Activated naive CD4-positive, alpha-beta T cell treated with anti-CD3 and anti-CD28 coated beads, Interleukin-2, amount 10 ng/mL, durations not matched to agents 7 days and 5 days (primary cell): ENCODE results near the gene TUBB2B.

Experiments used
- CTCF ChIA-PET: fragments of 350-600 bp; sonication (Branson Sonifier 250); formaldehyde crosslinking; loops from one replicate; lab custom pipeline; 2021; ENCODE audit warnings: antibody characterized with exemption; lab: Charles Lee
- DNase-seq: peaks from one replicate; pipeline ENCODE4 v3.0.0-alpha.2; 2020
- H3K27ac Mint-ChIP-seq: one replicate; pipeline ENCODE4 v1.8.0; 2021; ENCODE audit warnings: mild to moderate bottlenecking, moderate library complexity, mixed read lengths
- H3K27me3 Mint-ChIP-seq: one replicate; pipeline ENCODE4 v1.8.0; 2021; ENCODE audit warnings: mild to moderate bottlenecking, mixed read lengths
- H3K36me3 Mint-ChIP-seq: one replicate; pipeline ENCODE4 v1.8.0; 2021; ENCODE audit warnings: mixed read lengths
- H3K4me1 Mint-ChIP-seq: one replicate; pipeline ENCODE4 v1.8.0; 2021; ENCODE audit warnings: mixed read lengths
- H3K4me3 Mint-ChIP-seq: one replicate; pipeline ENCODE4 v1.8.0; 2021; ENCODE audit warnings: mild to moderate bottlenecking, moderate library complexity, mixed read lengths
- H3K9me3 Mint-ChIP-seq: one replicate; pipeline ENCODE4 v1.8.0; 2021; ENCODE audit warnings: mixed read lengths

The TUBB2B gene

DNA sequence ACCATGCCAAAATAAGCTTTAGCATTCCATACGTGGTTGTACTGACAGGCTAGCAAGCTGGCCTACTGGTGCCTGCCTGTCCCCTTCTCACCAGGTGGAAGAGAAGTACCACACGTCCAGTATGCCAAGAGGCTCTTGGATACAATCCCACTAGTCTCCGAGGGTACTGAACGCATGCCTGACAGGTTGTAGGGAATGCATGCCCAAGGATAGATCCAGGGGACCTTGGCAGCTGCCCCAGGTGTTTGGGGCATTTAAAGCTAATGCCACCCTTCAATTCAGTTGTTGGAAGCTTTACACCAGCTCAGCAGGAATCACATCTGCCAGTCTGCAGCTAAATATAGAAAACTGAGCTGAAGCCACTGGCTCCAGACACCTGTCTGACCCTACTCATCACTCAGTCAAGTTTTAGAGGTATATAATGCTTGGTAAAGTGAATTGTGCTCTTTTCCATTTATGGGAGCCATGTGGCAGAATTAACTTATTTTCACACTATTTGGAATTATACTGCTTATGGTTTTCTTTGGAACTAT, 4.9 kb downstream of the TUBB2B start:
- Mint-ChIP-seq H3K36me3 (no peaks in the 10 kb centered on the region), H3K4me1 (peaks cover 8% of the 10 kb centered on the region), H3K4me3 (no peak overlapping the region), H3K27ac (no peak overlapping the region), H3K9me3 (peaks cover 4% of the 10 kb centered on the region), H3K27me3 (peaks cover 61% of the 10 kb centered on the region)
- CTCF ChIA-PET, result interaction anchor here (0.5 kb wide), 1 partner anchor 96 kb away, joined by 3 read pairs; no protein-coding TSS in a partner anchor
- no peak for DNase-seq

DNA sequence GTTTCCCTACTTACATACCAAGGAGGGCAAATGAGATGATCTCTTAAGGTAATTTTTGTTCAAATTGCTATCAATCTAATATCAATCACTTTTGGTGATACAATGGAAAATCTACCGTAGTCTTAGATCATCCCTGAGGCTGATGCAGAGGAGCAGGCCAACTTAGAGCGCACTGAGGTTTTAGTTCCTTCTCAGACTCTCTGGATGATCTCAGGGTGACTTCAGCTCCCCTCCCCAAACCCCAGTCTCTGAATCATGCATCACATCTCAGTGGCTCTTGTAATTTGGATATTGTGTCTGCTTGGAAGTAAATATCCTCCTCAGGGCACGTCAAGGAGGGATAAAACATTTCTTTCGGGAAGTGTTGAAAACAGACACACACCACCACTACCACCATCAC, 5.9 kb downstream of the TUBB2B start:
- Mint-ChIP-seq H3K4me1 (peaks cover 2% of the 10 kb centered on the region), H3K36me3 (no peaks in the 10 kb centered on the region), H3K4me3 (no peak overlapping the region), H3K27me3 (peaks cover 61% of the 10 kb centered on the region), H3K9me3 (peaks cover 4% of the 10 kb centered on the region), H3K27ac (no peak overlapping the region)
- DNase-seq, result no peak
- CTCF ChIA-PET, result no interaction called here

DNA sequence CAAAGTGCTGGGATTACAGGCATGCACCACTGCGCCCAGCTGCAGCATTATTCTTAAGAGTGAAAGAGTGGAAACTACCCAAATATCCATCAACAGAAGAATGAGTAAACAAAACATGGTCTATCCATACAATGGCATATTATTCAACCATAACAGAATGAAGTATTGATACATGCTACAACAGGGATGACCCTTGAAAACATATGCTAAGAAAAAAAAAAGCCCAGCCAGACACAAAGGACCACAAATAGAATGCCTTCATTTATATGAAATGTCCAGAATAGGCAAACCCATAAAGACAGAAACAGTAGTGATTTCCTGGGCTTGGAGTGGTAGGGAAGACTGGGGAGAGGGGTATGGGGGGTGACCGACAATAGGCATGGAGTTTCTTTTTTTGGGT, 7.1 kb downstream of the TUBB2B start:
- CTCF ChIA-PET, result no interaction called here
- H3K9me3 Mint-ChIP-seq, result peaks cover 4% of the 10 kb centered on the region

DNA sequence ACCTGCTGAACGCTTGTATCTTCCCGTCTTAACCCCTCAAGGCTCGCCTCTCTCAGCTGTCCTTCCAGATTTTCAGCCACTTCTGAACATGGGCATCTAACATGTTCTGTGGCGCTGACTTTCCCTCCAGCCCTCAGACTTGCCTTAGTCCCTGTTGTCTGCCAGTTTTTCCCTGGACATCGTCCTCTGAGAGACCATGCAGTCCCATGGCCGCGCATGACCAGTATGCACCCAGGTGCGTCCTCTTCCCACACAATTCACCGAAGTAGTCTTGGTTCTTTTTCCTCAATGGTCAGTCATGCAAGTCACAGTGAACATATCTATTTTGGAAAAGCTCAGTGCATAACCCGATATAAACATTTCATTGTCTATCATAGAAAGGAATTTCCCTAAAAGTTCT, 9.2 kb downstream of the TUBB2B start:
- DNase-seq, result no peak
- H3K27me3 Mint-ChIP-seq, result peaks cover 46% of the 10 kb centered on the region
- no peaks in the 10 kb centered on the region for H3K36me3 Mint-ChIP-seq
- CTCF ChIA-PET, result no interaction called here
- H3K9me3 Mint-ChIP-seq, result peaks cover 4% of the 10 kb centered on the region
- no peak overlapping the region for H3K4me3 Mint-ChIP-seq
- H3K27ac Mint-ChIP-seq, result no peak overlapping the region
- H3K4me1 Mint-ChIP-seq, result no peaks in the 10 kb centered on the region

More for the DNA sequence above, 7.1 kb downstream of the TUBB2B start:
- DNase-seq, result no peak
- H3K4me1 Mint-ChIP-seq, result no peaks in the 10 kb centered on the region
- H3K27ac Mint-ChIP-seq, result no peak overlapping the region
- H3K36me3 Mint-ChIP-seq, result no peaks in the 10 kb centered on the region
- H3K4me3 Mint-ChIP-seq, result no peak overlapping the region
- peaks cover 55% of the 10 kb centered on the region for H3K27me3 Mint-ChIP-seq

DNA sequence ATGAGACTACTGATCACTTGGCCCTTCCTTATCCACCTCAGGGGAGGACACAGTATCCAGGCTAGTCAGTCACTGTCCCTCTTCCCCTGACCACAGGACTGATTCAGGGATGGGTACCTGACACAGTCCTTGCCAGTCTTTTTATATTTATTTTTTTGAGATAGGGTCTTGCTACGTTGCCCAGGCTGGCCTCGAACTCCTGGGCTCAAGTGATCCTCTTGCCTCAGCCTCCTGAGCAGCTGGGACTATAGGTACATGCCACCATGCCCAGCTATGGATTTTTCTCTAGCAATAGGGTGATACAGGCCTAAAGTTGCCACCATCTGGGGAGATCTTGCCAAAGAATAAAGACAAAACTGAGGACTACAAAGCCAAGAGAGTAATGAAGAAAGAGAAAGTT, 10.2 kb downstream of the TUBB2B start:
- Mint-ChIP-seq H3K4me3 (no peak overlapping the region), H3K36me3 (no peaks in the 10 kb centered on the region), H3K27ac (no peak overlapping the region), H3K4me1 (no peaks in the 10 kb centered on the region), H3K27me3 (peaks cover 47% of the 10 kb centered on the region), H3K9me3 (peaks cover 4% of the 10 kb centered on the region)
- DNase-seq, result no peak
- CTCF ChIA-PET, result no interaction called here

DNA sequence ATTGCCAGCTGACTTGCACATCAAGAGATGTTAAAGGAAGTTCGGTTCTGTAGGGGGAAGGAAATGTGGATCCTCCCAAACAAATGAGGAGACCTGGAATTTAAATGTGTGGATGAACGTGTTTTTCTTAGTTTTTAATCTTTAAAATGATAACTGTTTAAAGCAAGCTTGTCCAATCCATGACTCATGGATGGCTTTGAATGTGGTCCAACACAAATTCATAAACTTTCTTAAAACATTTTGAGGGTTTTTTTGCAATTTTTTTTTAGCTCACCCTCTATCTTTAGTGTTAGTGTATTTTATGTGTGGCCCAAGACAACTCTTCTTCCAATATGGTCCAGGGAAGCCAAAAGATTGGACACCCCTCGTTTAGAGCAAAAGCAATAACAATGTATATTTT, 12.6 kb downstream of the TUBB2B start:
- Mint-ChIP-seq H3K27me3 (peaks cover 57% of the 10 kb centered on the region), H3K9me3 (no peaks in the 10 kb centered on the region), H3K4me3 (no peak overlapping the region), H3K36me3 (no peaks in the 10 kb centered on the region), H3K4me1 (no peaks in the 10 kb centered on the region), H3K27ac (no peak overlapping the region)
- CTCF ChIA-PET, result no interaction called here
- no peak for DNase-seq

DNA sequence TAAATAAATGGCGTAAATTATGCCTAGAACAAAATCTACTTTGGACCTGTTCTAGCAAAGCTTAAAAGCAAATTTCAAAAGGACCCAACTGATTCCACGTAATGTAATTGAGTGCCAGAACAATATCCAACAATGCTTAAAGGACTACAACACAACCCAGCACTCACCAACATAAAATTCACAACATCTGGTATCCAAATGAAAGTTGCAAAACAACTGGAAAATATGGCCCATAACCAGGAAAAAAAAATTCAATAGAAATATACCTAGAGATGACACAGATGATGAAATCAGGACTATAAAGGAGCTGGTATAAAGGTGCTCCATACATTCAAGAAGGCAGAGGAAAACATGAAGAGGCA, 14.1 kb downstream of the TUBB2B start:
- H3K4me1 Mint-ChIP-seq, result peaks cover 8% of the 10 kb centered on the region

DNA sequence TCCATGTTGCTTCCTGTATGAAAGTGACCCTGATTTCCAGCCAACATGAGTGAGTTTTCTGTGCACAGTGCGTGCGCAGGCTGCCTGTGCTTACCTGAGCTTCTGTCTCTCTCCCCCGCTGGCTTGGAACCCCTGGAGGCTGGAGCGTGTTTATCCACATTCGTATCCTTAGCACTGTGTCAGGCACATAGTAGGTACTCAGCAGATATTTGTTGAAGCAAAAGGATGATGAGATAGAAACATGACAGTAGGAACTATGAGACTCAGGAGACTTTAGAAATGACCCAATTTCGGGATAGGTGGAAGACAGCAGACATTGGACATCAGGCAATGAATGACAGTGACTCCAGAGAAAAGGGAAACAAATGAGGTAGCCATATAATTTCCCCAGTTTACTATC, 15.2 kb downstream of the TUBB2B start:
- H3K27me3 Mint-ChIP-seq, result peaks cover 60% of the 10 kb centered on the region
- H3K4me3 Mint-ChIP-seq, result no peak overlapping the region
- H3K36me3 Mint-ChIP-seq, result no peaks in the 10 kb centered on the region
- H3K4me1 Mint-ChIP-seq, result peaks cover 8% of the 10 kb centered on the region
- no peak for DNase-seq
- CTCF ChIA-PET, result interaction anchor here (1.8 kb wide), 1 partner anchor 39 kb away, joined by 6 read pairs; no protein-coding TSS in a partner anchor
- H3K27ac Mint-ChIP-seq, result no peak overlapping the region
- H3K9me3 Mint-ChIP-seq, result no peaks in the 10 kb centered on the region

More for the DNA sequence above, 14.1 kb downstream of the TUBB2B start:
- peaks cover 57% of the 10 kb centered on the region for H3K27me3 Mint-ChIP-seq
- no peaks in the 10 kb centered on the region for H3K9me3 Mint-ChIP-seq
- no peak overlapping the region for H3K27ac Mint-ChIP-seq
- DNase-seq, result no peak
- H3K4me3 Mint-ChIP-seq, result no peak overlapping the region
- CTCF ChIA-PET, result no interaction called here
- no peaks in the 10 kb centered on the region for H3K36me3 Mint-ChIP-seq

DNA sequence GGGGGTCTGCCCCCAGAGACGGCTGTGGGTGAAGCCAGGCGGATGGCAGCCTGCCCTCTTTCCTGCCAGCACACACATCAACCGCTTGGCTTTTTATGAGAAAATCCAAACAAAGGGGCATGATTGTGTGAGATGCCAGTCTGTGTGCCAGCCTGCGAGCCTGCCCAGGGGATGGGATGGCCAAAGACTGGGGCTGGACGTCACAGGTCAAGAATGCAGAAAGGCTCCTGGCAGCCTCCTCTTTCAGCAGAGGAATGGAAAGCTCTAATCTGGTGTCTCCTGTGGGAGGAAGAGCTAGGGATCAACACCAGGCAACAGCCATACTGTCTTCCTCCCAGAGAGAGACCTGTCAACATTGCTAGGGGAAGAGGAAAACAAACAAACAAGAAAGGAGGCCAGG, 15.8 kb downstream of the TUBB2B start:
- Mint-ChIP-seq H3K4me3 (no peak overlapping the region), H3K36me3 (no peaks in the 10 kb centered on the region), H3K27ac (no peak overlapping the region), H3K4me1 (peaks cover 8% of the 10 kb centered on the region), H3K27me3 (peaks cover 57% of the 10 kb centered on the region), H3K9me3 (no peaks in the 10 kb centered on the region)
- CTCF ChIA-PET, result interaction anchor here (1.8 kb wide), 1 partner anchor 40 kb away, joined by 6 read pairs; no protein-coding TSS in a partner anchor
- no peak for DNase-seq

DNA sequence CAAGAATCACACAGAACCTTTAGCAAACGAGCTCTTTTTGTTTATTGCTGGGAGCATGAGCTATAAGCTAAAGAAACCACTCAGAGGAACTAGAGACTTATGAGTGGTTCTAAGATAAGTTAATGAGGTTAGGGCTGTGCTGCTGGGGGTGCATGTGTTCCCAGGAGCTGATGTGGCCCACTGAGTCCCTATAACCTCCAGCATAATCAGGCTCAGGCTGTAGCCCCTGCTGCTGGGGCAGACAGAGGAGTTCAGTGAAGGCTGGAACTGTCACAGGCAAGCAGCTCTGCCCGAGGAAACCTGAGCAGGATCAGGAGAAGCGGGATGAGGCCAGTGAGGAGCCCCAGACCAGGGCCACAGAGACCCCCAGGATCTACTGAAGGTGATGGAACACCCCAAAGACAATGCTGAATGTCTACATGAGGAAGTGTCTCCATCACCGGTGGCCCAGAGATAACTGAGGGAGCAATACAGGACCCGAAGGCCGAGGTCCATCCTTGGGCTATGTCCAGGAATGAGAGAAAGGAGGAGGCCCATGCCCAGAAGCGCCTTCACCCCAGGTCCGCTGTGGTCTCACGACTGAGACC, 17.3 kb downstream of the TUBB2B start:
- no peak overlapping the region for H3K4me3 Mint-ChIP-seq

DNA sequence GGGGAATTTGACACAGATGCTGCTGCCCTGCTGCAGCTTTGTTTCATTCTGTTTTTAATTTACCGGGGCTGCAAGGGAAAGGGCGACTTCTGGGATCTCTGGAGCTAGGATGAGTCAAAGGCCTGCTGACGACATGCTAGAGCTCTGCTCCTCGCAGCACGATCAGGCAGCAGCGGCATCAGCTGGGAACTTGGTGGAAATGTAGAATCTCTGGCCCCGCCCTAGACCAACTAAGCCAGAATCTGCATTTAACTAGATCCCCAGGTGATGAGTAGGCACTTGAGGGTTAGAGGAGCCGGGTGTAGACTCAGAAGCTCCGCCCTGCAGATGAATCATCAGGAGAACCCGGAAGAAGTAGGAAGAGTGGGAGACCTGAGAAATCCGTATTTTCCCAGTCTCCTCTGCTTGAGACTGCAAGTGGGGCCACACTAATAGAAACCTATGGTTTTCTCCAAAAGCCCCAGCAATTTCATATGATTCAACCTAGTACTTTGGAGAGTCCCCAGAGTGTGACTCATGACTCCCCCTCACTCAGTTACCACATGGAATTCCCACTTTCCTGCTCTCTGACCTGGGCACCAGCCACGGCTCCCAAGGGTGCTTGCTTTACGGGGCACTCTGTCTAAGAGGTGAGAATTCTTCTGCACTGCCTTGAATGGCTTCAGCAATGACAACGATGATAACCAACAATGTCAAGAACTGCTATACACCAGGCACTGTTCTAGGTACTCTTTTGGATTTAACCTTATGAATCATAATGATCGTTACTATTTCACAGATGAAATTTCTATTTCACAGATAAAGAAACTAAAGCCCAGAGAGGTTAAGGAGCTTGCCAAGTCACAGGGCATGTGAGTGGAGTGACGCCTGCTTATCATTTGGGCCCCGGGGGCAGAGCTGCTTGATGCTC, 18.1 kb downstream of the TUBB2B start:
- H3K9me3 Mint-ChIP-seq, result no peaks in the 10 kb centered on the region
- H3K27me3 Mint-ChIP-seq, result peaks cover 53% of the 10 kb centered on the region
- no peaks in the 10 kb centered on the region for H3K36me3 Mint-ChIP-seq
- no peak overlapping the region for H3K27ac Mint-ChIP-seq
- DNase-seq, result no peak
- CTCF ChIA-PET, result interaction anchor here (0.5 to 1.1 kb wide), 3 partner anchors 20 to 237 kb away, joined by 3 read pairs; no protein-coding TSS in a partner anchor
- H3K4me3 Mint-ChIP-seq, result no peak overlapping the region
- H3K4me1 Mint-ChIP-seq, result peaks cover 8% of the 10 kb centered on the region

More for the DNA sequence above, 17.3 kb downstream of the TUBB2B start:
- Mint-ChIP-seq H3K9me3 (no peaks in the 10 kb centered on the region), H3K4me1 (peaks cover 8% of the 10 kb centered on the region), H3K27ac (no peak overlapping the region), H3K36me3 (no peaks in the 10 kb centered on the region), H3K27me3 (peaks cover 50% of the 10 kb centered on the region)
- DNase-seq, result no peak
- CTCF ChIA-PET, result interaction anchor here (0.5 to 1.1 kb wide), 3 partner anchors 19 to 238 kb away, joined by 3 read pairs; no protein-coding TSS in a partner anchor

DNA sequence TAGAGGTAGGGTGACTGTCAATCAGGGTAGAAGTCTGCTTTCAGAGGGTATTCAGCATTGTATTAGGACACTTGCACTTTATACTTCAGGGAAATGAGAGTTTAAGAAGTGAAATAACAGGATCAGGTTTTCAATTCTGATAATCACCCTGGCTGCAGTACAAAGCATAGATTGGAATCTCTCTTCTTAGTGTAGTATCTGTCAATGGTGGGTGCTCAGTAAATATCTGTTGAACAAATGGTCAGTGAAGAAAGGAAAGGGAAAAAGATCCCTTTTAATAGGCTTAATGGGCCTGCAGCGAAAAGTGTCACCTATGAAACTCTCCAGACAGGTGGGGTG, 18.7 kb downstream of the TUBB2B start:
- no peaks in the 10 kb centered on the region for H3K9me3 Mint-ChIP-seq
- no peak overlapping the region for H3K27ac Mint-ChIP-seq
- peaks cover 8% of the 10 kb centered on the region for H3K4me1 Mint-ChIP-seq
- CTCF ChIA-PET, result no interaction called here
- H3K4me3 Mint-ChIP-seq, result no peak overlapping the region
- H3K27me3 Mint-ChIP-seq, result peaks cover 53% of the 10 kb centered on the region
- H3K36me3 Mint-ChIP-seq, result no peaks in the 10 kb centered on the region
- DNase-seq, result no peak

DNA sequence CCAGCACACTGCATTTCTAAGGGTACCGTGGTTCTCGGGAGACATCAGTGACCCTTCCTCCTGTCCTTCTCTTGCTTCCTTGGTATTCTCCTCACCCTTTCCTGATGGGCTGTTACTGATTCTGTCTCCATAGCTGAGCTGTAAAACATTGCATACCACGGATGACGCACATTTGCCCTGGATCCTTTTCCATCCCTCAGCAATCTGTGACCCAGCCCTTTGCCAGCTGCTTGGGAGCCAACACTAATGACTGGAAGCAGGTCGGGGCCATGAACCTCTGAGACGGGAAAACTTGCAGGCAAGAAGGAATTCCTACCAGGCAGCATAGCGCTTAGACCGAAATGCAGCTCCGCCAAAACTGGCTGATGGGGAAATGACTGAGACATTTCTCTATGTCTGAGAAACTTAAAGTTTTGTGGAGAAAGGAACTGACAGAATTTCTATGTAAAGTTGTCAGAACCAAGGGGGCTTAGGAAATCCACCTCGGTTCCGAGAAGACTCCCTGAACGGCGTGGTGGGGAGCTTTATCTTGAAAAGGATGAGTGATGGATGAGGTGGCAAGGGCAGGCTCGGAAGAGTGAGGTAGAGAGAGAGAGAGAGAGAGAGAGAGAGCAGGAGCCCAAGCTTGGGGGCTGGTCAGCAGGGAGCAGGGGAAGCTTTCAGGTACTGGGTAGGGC, 19.2 kb downstream of the TUBB2B start:
- Mint-ChIP-seq H3K36me3 (no peaks in the 10 kb centered on the region), H3K4me1 (peaks cover 8% of the 10 kb centered on the region), H3K9me3 (no peaks in the 10 kb centered on the region), H3K27ac (no peak overlapping the region), H3K4me3 (no peak overlapping the region), H3K27me3 (peaks cover 53% of the 10 kb centered on the region)
- CTCF ChIA-PET, result no interaction called here
- no peak for DNase-seq

DNA sequence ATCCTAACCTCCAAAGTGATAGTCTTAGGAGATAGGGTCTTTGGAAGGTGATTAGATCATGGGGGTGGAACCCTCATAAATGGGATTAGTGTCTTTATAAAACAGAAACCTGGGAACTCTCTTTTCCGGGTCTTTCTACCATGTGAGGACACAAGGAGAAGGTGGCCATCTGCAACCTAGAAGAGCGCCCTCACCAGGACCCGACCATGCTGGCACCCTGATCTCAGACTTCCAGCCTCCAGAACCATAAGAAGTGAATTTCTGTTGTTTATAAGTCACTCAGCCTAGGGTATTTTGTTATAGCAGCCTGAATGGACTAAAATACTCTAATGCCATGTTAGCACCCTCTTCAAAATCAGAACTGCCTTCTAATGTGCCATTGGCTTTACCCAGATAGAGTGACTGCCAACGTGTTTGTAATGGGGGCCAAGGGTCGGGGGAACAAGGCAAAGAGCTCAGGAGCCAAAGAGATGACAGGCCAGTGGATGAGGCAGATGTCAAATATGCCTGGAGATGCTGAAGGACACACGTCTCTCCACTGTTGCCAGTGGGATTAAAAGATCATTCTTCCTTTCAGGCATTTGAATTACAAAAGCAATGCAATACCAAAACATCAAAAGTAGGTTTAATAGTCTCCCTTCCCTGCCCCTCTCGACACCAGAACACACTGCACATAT, 21.0 kb downstream of the TUBB2B start:
- CTCF ChIA-PET, result no interaction called here
- no peak overlapping the region for H3K27ac Mint-ChIP-seq
- H3K4me3 Mint-ChIP-seq, result no peak overlapping the region
- peaks cover 52% of the 10 kb centered on the region for H3K27me3 Mint-ChIP-seq
- H3K36me3 Mint-ChIP-seq, result no peaks in the 10 kb centered on the region
- no peak for DNase-seq
- peaks cover 8% of the 10 kb centered on the region for H3K4me1 Mint-ChIP-seq
- peaks cover 2% of the 10 kb centered on the region for H3K9me3 Mint-ChIP-seq
